Neuronal stem cell (in vitro differentiated cells): ENCODE data around the gene PTGFR.

ENCODE experiments used
- DNase-seq: peaks from one replicate; pipeline ENCODE4 v3.0.0-alpha.2; 2013; ENCODE audit warnings: low spot score
- H2AFZ ChIP-seq: one replicate; pipeline ENCODE4 v1.6.1; 2013; ENCODE audit warnings: mild to moderate bottlenecking, low read length, inconsistent platforms
- H2AK5ac ChIP-seq: 2 replicates; pipeline ENCODE4 v1.6.1; 2013; ENCODE audit warnings: low read depth, mild to moderate bottlenecking, inconsistent platforms, low read length, moderate library complexity, mixed read lengths
- H2BK120ac ChIP-seq: 2 replicates; pipeline ENCODE4 v1.6.1; 2013; ENCODE audit warnings: low read depth, mild to moderate bottlenecking, inconsistent platforms, low read length, moderate library complexity, mixed read lengths
- H2BK12ac ChIP-seq: one replicate; pipeline ENCODE4 v1.6.1; 2013; ENCODE audit warnings: low read length, inconsistent platforms
- H2BK15ac ChIP-seq: 2 replicates; pipeline ENCODE4 v1.6.1; 2013; ENCODE audit warnings: mild to moderate bottlenecking, low read length, inconsistent platforms, mixed read lengths
- H2BK5ac ChIP-seq: one replicate; pipeline ENCODE4 v1.6.1; 2013; ENCODE audit warnings: inconsistent platforms, mild to moderate bottlenecking, low read length, moderate library complexity
- H3K14ac ChIP-seq: one replicate; pipeline ENCODE4 v1.6.1; 2013; ENCODE audit warnings: low read length, inconsistent platforms
- H3K18ac ChIP-seq: 2 replicates; pipeline ENCODE4 v1.6.1; 2013; ENCODE audit warnings: low read length, inconsistent platforms
- H3K23ac ChIP-seq: 2 replicates; pipeline ENCODE4 v1.6.1; 2013; ENCODE audit warnings: low read depth, mild to moderate bottlenecking, mixed read lengths, low read length, inconsistent platforms; ENCODE audit not compliant: poor library complexity
- H3K27ac ChIP-seq: replicated peaks from 3 replicates; pipeline ENCODE4 v1.5.1; 2013; ENCODE audit warnings: low read length, inconsistent platforms
- H3K27me3 ChIP-seq, 3 experiments: 2 replicates each; pipeline ENCODE4 v1.6.1; 2013; ENCODE audit warnings: low read length in 3 of 3, mild to moderate bottlenecking in 2 of 3, inconsistent platforms in 1 of 3, low read depth in 1 of 3, mixed read lengths in 1 of 3, moderate library complexity in 1 of 3; ENCODE audit not compliant: control insufficient read depth in 3 of 3, insufficient read depth in 3 of 3
- H3K36me3 ChIP-seq, 2 donors: replicated peaks in 1 of 2; 2 replicates each; pipeline ENCODE4 v1.6.1; 2013; ENCODE audit warnings: low read length in 2 of 2; ENCODE audit not compliant: control insufficient read depth in 2 of 2, insufficient read depth in 2 of 2
- H3K4ac ChIP-seq: 2 replicates; pipeline ENCODE4 v1.6.1; 2013; ENCODE audit warnings: inconsistent platforms, mild to moderate bottlenecking, low read length, moderate library complexity
- H3K4me1 ChIP-seq, 2 donors: 1 replicate in 1 of 2; 2 replicates in 1 of 2; pipeline ENCODE4 v1.6.1; 2013; ENCODE audit warnings: low read length in 2 of 2, low read depth in 1 of 2; ENCODE audit not compliant: control insufficient read depth in 2 of 2, insufficient read depth in 1 of 2
- H3K4me2 ChIP-seq: one replicate; pipeline ENCODE4 v1.6.1; 2013; ENCODE audit warnings: mild to moderate bottlenecking, low read length, inconsistent platforms; ENCODE audit not compliant: insufficient read depth, poor library complexity, severe bottlenecking
- H3K4me3 ChIP-seq, 2 donors: 2 replicates each; pipeline ENCODE4 v1.5.1; 2013; ENCODE audit warnings: low read length in 2 of 2, mild to moderate bottlenecking in 2 of 2, inconsistent platforms in 1 of 2, moderate library complexity in 1 of 2
- H3K79me1 ChIP-seq: one replicate; pipeline ENCODE4 v1.6.1; 2013; ENCODE audit warnings: low read depth, mild to moderate bottlenecking, inconsistent platforms, low read length, moderate library complexity
- H3K9ac ChIP-seq: one replicate; pipeline ENCODE4 v1.6.1; 2013; ENCODE audit warnings: mild to moderate bottlenecking, low read depth, low read length, inconsistent platforms; ENCODE audit not compliant: poor library complexity
- H3K9me3 ChIP-seq, 2 donors: replicated peaks in 1 of 2; 2 replicates each; pipeline versions ENCODE3 to v1.6.1; 2013; ENCODE audit warnings: low read length in 2 of 2, mild to moderate bottlenecking in 2 of 2, inconsistent platforms in 1 of 2, low read depth in 1 of 2, mixed read lengths in 1 of 2, moderate library complexity in 1 of 2; ENCODE audit not compliant: control insufficient read depth in 2 of 2, insufficient read depth in 1 of 2
- H4K8ac ChIP-seq: one replicate; pipeline ENCODE4 v1.6.1; 2013; ENCODE audit warnings: low read depth, mild to moderate bottlenecking, inconsistent platforms, low read length, moderate library complexity
- H4K91ac ChIP-seq: one replicate; pipeline ENCODE4 v1.6.1; 2013; ENCODE audit warnings: low read length, low read depth, mild to moderate bottlenecking, inconsistent platforms; ENCODE audit not compliant: poor library complexity
- WGBS, 2 donors: extraction: QIAGEN DNeasy Blood & Tissue Kit; methylation state at CpG; one replicate each; pipeline ENCODE4 v1.1.7; 2013; ENCODE audit warnings: missing lambda C conversion rate in 2 of 2, mixed read lengths in 1 of 2; ENCODE audit not compliant: insufficient read length in 2 of 2, insufficient replicate concordance in 1 of 2; ENCODE audit errors: extremely low coverage in 2 of 2; 5-methylcytosine and 5-hydroxymethylcytosine counted together

Gene PTGFR

GRCh38 chr1:78587211-78587610, 96.4 kb downstream of the PTGFR start:
- Histone ChIP-seq H3K9ac (no peak overlapping the region), H2AK5ac (no peak overlapping the region), H3K18ac (no peak overlapping the region), H4K8ac (no peak overlapping the region), H3K36me3 (no peaks in the 10 kb centered on the region), H3K79me1 (no peaks in the 10 kb centered on the region), H3K23ac (no peak overlapping the region), H2BK15ac (no peak overlapping the region), H3K4me3 (no peak overlapping the region), H3K4me2 (no peak overlapping the region), H2BK5ac (no peak overlapping the region), H3K4me1 (no peaks in the 10 kb centered on the region), H3K27ac (no peak overlapping the region), H2AFZ (no peak overlapping the region), H3K4ac (no peak overlapping the region), H3K27me3 (no peaks in the 10 kb centered on the region), H2BK12ac (no peak overlapping the region), H4K91ac (no peak overlapping the region), H3K9me3 (no peaks in the 10 kb centered on the region), H3K14ac (no peak overlapping the region), H2BK120ac (no peak overlapping the region)
- no CpG with 5 or more reads among the region's 1 CpG for WGBS, 2 donors
- DNase-seq, result no peak
